GM19468 (cell line): ENCODE results near the gene CERS4.

Source experiments
- ATAC-seq: cut with Tn5 transposase; IDR thresholded peaks from one replicate; pipeline ENCODE4 v1.9.1; 2021; ENCODE audit warnings: mild to moderate bottlenecking, moderate library complexity, moderate number of reproducible peaks; ENCODE audit not compliant: unreplicated experiment; ENCODE audit errors: extremely low read depth

CERS4 gene

DNA sequence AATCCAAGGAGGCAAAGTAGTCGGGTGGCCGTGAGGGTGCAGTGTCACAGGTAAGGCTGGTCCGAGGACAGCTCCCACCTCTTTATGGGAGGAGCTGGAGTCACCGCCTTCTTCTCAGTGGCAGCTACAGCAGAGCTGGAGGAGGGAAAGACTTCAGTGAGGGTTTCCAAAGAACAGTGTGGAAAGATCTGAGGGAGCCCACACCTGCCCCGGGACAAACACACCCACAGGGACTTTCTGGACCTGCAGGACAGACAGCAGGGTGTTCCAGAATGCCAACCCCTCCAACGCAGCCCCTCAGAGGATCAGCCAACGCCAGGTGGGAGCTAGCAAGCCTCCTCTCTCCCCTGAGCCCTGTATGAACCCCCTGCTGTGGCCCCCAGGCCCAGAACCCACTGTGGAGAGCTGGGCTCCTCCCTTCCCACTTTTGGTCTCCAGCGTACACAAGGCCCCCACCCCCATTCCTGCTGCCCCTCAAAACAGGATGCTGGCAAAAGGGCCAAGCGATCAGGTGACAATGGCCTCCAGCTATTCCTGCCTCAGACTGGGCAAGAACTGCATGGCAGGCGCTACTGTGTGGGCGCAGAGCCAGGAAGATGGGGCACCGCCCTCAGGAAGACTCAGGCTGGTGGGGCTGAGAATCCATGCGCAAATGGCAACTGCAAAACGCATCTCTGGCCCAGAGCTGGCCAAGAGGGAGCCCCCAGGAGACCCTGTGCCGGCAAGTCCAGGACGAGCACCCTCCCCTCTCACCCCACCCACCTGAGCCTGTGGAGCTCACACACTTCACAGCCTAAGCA, 102.5 kb downstream of the CERS4 start:
- ATAC-seq = no peak
